AG10803 (cell line): Measurements from ENCODE around the gene CNTN4.
"Not testable (repeated sequence)": the region's sequence is repeated elsewhere in the genome, so short reads cannot be mapped to it uniquely, and the experiment has no call there.

Experiments used
- DNase-seq: peaks from one replicate; pipeline ENCODE4 v3.0.0; 2010; ENCODE audit warnings: low read depth
- H3K4me3 ChIP-seq: 2 replicates; pipeline ENCODE4 v1.5.1; 2011; ENCODE audit warnings: mild to moderate bottlenecking, low read length, control low read depth
- TF ChIP-seq, protein P1 (sequence below): conservative IDR thresholded peaks from 2 replicates; pipeline ENCODE4 v1.5.1; 2011; ENCODE audit warnings: mild to moderate bottlenecking, low read length, control low read depth, inconsistent platforms

CNTN4 gene

DNA sequence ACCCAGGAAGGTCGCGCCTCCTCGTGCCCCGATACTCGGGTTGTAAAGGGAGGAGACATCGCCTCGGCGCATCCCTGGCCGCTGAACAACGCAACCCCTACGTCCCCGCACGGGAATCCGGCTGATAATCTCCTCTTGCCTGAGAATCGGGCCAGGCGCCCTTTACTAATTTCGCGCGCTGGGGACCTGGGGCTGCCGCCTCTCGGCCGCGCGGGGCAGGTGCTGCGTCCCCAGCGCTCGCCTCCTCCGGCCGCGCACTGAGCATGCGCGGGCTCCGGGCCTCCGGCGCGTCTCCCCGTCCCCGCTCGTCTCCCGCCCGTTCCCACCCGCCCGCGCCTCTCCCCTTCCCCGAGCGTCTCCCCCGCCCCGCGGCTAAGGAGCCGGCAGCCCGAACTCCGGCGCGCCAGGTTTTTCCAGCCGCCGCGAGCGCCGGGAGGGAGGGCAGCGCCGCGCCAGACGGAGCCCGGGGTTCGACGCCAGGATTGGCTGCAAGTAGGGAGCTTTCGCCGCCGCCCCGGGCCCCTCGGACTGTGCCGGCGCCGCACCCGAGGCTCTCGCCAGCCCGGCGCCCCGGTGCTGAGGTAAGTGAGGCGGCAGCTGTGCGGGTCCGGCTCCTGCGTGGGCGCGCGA lies at the start of gene CNTN4:
CNTN4 (plus strand) TSS at position 469 of the 630 bp plus-strand sequence.
- H3K4me3 ChIP-seq, result no peak within 1 kb of the TSS
- TF ChIP-seq, protein P1, sequence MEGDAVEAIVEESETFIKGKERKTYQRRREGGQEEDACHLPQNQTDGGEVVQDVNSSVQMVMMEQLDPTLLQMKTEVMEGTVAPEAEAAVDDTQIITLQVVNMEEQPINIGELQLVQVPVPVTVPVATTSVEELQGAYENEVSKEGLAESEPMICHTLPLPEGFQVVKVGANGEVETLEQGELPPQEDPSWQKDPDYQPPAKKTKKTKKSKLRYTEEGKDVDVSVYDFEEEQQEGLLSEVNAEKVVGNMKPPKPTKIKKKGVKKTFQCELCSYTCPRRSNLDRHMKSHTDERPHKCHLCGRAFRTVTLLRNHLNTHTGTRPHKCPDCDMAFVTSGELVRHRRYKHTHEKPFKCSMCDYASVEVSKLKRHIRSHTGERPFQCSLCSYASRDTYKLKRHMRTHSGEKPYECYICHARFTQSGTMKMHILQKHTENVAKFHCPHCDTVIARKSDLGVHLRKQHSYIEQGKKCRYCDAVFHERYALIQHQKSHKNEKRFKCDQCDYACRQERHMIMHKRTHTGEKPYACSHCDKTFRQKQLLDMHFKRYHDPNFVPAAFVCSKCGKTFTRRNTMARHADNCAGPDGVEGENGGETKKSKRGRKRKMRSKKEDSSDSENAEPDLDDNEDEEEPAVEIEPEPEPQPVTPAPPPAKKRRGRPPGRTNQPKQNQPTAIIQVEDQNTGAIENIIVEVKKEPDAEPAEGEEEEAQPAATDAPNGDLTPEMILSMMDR, result no peak
- DNase-seq, result no peak

DNA sequence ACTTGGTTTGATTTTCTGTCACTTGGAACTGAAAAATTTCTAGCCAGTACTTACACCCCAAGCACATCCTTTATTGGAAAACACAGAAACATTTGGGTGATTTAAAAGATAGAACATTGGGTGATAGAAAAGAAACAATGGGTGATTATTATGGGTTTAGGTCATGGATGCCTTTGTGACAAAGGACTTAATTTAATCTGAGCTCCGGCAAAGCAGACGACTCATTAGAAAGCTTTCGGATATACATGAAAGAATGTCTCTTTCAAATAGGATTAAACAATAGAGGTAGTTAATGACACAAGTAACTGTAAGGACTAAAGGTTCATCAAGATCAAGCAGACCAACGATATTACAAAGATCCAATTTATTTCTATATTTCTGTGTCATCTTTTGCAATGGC lies 37.3 kb upstream of the CNTN4 start:
- H3K4me3 ChIP-seq, result no peak overlapping the region
- DNase-seq, result no peak
- TF ChIP-seq, protein P1, result no peak

GRCh38 chr3:2071531-2071930 lies 27.1 kb upstream of the CNTN4 start:
- H3K4me3 ChIP-seq, result no peak overlapping the region
- TF ChIP-seq, protein P1, result no peak
- DNase-seq, result no peak

DNA sequence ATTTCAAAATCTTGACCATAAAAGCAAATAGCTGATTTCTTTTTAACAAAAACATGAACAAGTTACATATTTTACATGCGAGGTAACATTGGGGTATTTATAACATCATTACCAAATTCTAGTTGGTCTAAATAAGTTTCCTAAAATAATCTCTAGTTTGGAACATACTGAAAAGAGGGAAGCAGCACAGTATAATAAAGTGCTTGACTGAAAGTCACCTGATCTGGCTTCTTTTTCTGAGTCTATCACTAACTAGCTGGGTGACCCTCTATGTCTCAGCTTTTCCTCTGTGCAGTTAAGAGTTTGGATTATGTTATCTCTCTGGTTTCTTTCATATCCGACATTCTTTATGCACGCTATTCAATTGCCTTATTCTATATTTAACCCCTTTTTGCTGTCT lies 19.8 kb upstream of the CNTN4 start:
- TF ChIP-seq, protein P1, result no peak
- no peak overlapping the region for H3K4me3 ChIP-seq
- DNase-seq, result no peak

GRCh38 chr3:2082871-2083480 lies 15.7 kb upstream of the CNTN4 start:
- DNase-seq, result no peak
- TF ChIP-seq, protein P1, result no peak
- no peak overlapping the region for H3K4me3 ChIP-seq

DNA sequence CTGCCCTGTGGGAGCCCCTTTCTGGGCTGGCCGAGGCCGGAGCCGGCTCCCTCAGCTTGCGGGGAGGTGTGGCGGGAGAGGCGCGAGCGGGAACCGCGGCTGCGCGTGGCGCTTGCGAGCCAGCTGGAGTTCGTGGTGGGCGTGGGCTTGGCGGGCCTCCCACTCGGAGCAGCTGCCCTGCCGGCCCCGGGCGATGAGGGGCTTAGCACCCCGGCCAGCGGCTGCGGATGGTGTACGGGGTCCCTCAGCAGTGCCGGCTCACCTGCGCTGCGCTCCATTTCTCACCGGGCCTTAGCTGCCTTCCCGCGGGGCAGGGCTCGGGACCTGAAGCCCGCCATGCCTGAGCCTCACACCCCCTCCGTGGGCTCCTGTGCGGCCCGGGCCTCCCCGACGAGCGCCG lies 15.1 kb upstream of the CNTN4 start:
- H3K4me3 ChIP-seq, DNase-seq: not testable (repeated sequence)

GRCh38 chr3:2090095-2090911 lies 8.4 kb upstream of the CNTN4 start:
- DNase-seq, result no peak
- TF ChIP-seq, protein P1, result no peak
- H3K4me3 ChIP-seq, result no peak overlapping the region
